Muscle of leg (tissue), 11 donors: ENCODE results near the gene MPRIP. TPM values are rescaled to one million over a fixed set of nuclear protein-coding genes. Genes with fewer than 3 reads are reported as not detected.

Experiments
- DNase-seq: peaks from one replicate; pipeline ENCODE4 v3.0.0; 2013
- H3K27ac ChIP-seq: one replicate; pipeline ENCODE4 v1.5.1; 2013; ENCODE audit warnings: mild to moderate bottlenecking, low read length, control low read depth
- H3K27me3 ChIP-seq: one replicate; pipeline ENCODE4 v1.6.1; 2013; ENCODE audit warnings: low read length; ENCODE audit not compliant: control insufficient read depth, insufficient read depth
- H3K36me3 ChIP-seq: one replicate; pipeline ENCODE4 v1.6.1; 2013; ENCODE audit warnings: low read length; ENCODE audit not compliant: control insufficient read depth, insufficient read depth
- H3K4me1 ChIP-seq: one replicate; pipeline ENCODE4 v1.6.1; 2013; ENCODE audit warnings: low read length; ENCODE audit not compliant: control insufficient read depth, insufficient read depth
- H3K4me3 ChIP-seq: one replicate; pipeline ENCODE4 v1.5.1; 2013; ENCODE audit warnings: low read length, control low read depth
- H3K9me3 ChIP-seq: replicated peaks from 2 replicates; pipeline ENCODE4 v1.6.1; 2013; ENCODE audit warnings: low read depth, low read length; ENCODE audit not compliant: control insufficient read depth
- WGBS: methylation state at CpG from one replicate; pipeline ENCODE4 v1.1.5; 2013; ENCODE audit warnings: missing lambda C conversion rate; ENCODE audit not compliant: insufficient coverage; 5-methylcytosine and 5-hydroxymethylcytosine counted together
- polyA plus RNA-seq, 8 donors: library from polyadenylated mRNA; unstranded; fragments of 120-200 nt; gene quantifications; one replicate each; pipeline versions ENCODE4 v1.2.1 to v1.2.3, GENCODE V29; 2013; ENCODE audit warnings: inconsistent platforms in 1 of 8, low replicate concordance in 1 of 8; ENCODE audit not compliant: insufficient read length in 8 of 8, insufficient read depth in 1 of 8
- total RNA-seq: library from RNA; stranded (reverse); fragments of 120-200 nt; gene quantifications from one replicate; pipeline ENCODE4 v1.2.4, GENCODE V29; 2013

MPRIP gene
- total and polyA plus RNA-seq, 9 donors, result 144 to 211 (median 198) TPM

GRCh38 chr17:17126131-17127110 lies 84.2 kb downstream of the MPRIP start:
- peak overlapping the region; percentile 35 for H3K27ac ChIP-seq
- no peak for DNase-seq

GRCh38 chr17:17127156-17127555 lies 84.9 kb downstream of the MPRIP start:
- no peak overlapping the region for H3K27ac ChIP-seq

More at GRCh38 chr17:17126131-17127110, 84.2 kb downstream of the MPRIP start:
- 80% methylated on average over 15 of the region's 21 CpGs for WGBS
- Histone ChIP-seq H3K36me3 (peaks cover 45% of the 10 kb centered on the region), H3K27me3 (no peaks in the 10 kb centered on the region), H3K4me1 (peaks cover 61% of the 10 kb centered on the region), H3K4me3 (no peak overlapping the region), H3K9me3 (no peaks in the 10 kb centered on the region)

GRCh38 chr17:17127730-17128291 lies 85.6 kb downstream of the MPRIP start:
- Histone ChIP-seq H3K36me3 (peaks cover 57% of the 10 kb centered on the region), H3K27ac (no peak overlapping the region), H3K9me3 (no peaks in the 10 kb centered on the region), H3K4me1 (peaks cover 73% of the 10 kb centered on the region), H3K4me3 (no peak overlapping the region), H3K27me3 (no peaks in the 10 kb centered on the region)
- 64% methylated on average over 6 of the region's 11 CpGs for WGBS
- no peak for DNase-seq

More at GRCh38 chr17:17127156-17127555, 84.9 kb downstream of the MPRIP start:
- Histone ChIP-seq H3K27me3 (no peaks in the 10 kb centered on the region), H3K36me3 (peaks cover 51% of the 10 kb centered on the region), H3K4me1 (peaks cover 68% of the 10 kb centered on the region), H3K9me3 (no peaks in the 10 kb centered on the region), H3K4me3 (no peak overlapping the region)
- no peak for DNase-seq
- 87% methylated on average over 2 of the region's 6 CpGs for WGBS

- no peaks in the 10 kb centered on the region for H3K9me3 ChIP-seq
- no peak overlapping the region for H3K4me3 ChIP-seq
- H3K4me1 ChIP-seq, result peaks cover 77% of the 10 kb centered on the region
- H3K36me3 ChIP-seq, result peaks cover 65% of the 10 kb centered on the region
- no peak for DNase-seq
- no peak overlapping the region for H3K27ac ChIP-seq
- 82% methylated on average over 13 of the region's 14 CpGs for WGBS
- H3K27me3 ChIP-seq, result no peaks in the 10 kb centered on the region
Observed at GRCh38 chr17:17128476-17129075, 86.3 kb downstream of the MPRIP start.

GRCh38 chr17:17129466-17129865 lies 87.2 kb downstream of the MPRIP start:
- Histone ChIP-seq H3K27ac (no peak overlapping the region), H3K4me1 (peaks cover 80% of the 10 kb centered on the region), H3K4me3 (no peak overlapping the region), H3K27me3 (no peaks in the 10 kb centered on the region), H3K9me3 (no peaks in the 10 kb centered on the region), H3K36me3 (peaks cover 71% of the 10 kb centered on the region)
- WGBS, result 44% methylated on average over 4 of the region's 4 CpGs
- DNase-seq, result peak; percentile 47

- Histone ChIP-seq H3K9me3 (no peaks in the 10 kb centered on the region), H3K4me1 (peaks cover 79% of the 10 kb centered on the region), H3K27ac (no peak overlapping the region), H3K27me3 (no peaks in the 10 kb centered on the region), H3K36me3 (peaks cover 78% of the 10 kb centered on the region), H3K4me3 (no peak overlapping the region)
- 66% methylated on average over 8 of the region's 12 CpGs for WGBS
- DNase-seq, result no peak
Observed at GRCh38 chr17:17130077-17130844, 88.0 kb downstream of the MPRIP start.

- DNase-seq, result no peak
- Histone ChIP-seq H3K9me3 (no peaks in the 10 kb centered on the region), H3K36me3 (peaks cover 90% of the 10 kb centered on the region), H3K4me3 (no peak overlapping the region), H3K27ac (no peak overlapping the region), H3K27me3 (no peaks in the 10 kb centered on the region), H3K4me1 (peaks cover 64% of the 10 kb centered on the region)
- 73% methylated on average over 2 of the region's 4 CpGs for WGBS
Observed at GRCh38 chr17:17131839-17132238, 89.6 kb downstream of the MPRIP start.

- peak overlapping the region; percentile 1 for H3K27ac ChIP-seq
- 32% methylated on average over 3 of the region's 8 CpGs for WGBS
- peak; percentile 82 for DNase-seq
- H3K9me3 ChIP-seq, result no peaks in the 10 kb centered on the region
- H3K36me3 ChIP-seq, result peaks cover 88% of the 10 kb centered on the region
- H3K4me3 ChIP-seq, result no peak overlapping the region
- H3K27me3 ChIP-seq, result no peaks in the 10 kb centered on the region
- H3K4me1 ChIP-seq, result peaks cover 55% of the 10 kb centered on the region
Observed at GRCh38 chr17:17132746-17133145, 90.5 kb downstream of the MPRIP start.

- DNase-seq, result no peak
- no peak overlapping the region for H3K27ac ChIP-seq
Observed at GRCh38 chr17:17134051-17134956, 92.0 kb downstream of the MPRIP start.

More at GRCh38 chr17:17134051-17134956, 92.0 kb downstream of the MPRIP start:
- no peak overlapping the region for H3K4me3 ChIP-seq
- no peaks in the 10 kb centered on the region for H3K9me3 ChIP-seq
- peaks cover 88% of the 10 kb centered on the region for H3K36me3 ChIP-seq
- no peaks in the 10 kb centered on the region for H3K27me3 ChIP-seq
- WGBS, result 86% methylated on average over 5 of the region's 14 CpGs
- peaks cover 40% of the 10 kb centered on the region for H3K4me1 ChIP-seq
